SW480 (cell line): Measurements from ENCODE around the gene SYCP2L.

Experiments used
- DNase-seq: peaks from one replicate; pipeline ENCODE4 v3.0.0-alpha.2; 2016; ENCODE audit warnings: low spot score

SYCP2L gene

DNA sequence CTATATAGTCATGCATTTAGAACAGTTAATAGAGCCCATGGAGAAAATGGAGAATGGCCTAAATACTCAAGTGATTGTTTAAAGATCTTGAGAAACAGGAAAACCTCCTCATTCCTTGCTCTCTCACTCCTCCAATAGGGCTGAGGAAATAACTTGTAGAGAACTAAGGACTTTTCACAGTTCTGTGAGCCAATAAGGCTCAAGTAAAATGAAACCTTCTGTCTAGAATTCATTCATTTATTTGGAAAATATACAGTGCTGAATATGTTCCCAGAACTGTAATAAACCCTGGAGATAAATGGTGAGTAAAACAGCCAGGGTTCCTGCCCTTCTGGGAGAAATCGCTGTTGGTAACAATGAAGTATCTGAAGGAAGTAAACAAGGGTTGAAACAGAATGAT lies 122.0 kb downstream of the SYCP2L start:
- DNase-seq = no peak

DNA sequence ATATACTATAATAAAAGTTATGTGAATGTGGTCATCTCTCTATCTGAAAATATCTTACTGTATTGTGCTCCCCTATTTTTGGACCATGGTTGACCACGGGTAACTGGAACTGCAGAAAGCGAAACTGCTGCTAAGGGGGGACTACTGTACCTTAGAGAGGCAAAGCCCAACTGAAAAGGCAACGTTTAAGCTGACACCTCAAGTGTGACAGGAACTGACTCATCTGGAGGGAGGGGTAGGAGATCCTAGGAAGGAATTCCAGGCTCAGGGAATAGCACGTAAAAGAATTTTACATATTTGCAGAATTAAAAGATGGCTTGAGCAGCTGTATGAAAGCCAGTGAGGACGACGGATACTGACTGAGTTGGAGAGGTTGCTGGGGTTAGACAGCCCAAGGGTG lies 122.5 kb downstream of the SYCP2L start:
- peak; percentile 44 for DNase-seq

DNA sequence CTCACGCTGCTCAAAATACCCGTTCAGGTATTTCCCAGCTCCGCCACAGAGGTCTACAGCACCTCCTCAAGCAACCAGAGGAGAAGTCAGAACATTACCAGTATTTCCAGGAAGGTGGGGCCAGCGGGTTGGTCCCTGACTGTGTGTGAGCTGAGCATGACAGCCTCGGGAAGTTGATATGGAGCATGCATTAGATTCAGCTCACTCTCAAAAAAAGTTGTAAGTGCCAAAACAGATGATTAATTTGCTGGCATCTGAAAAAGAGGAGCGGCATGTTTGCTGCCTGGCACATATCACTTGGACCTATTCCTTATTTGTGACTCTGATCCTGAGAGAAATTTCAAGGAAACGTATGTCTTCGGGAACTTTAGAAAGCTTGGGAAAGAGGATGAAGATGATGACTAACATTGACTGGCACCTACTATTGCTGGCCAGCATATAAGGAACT lies 125.0 kb downstream of the SYCP2L start:
- DNase-seq = no peak

DNA sequence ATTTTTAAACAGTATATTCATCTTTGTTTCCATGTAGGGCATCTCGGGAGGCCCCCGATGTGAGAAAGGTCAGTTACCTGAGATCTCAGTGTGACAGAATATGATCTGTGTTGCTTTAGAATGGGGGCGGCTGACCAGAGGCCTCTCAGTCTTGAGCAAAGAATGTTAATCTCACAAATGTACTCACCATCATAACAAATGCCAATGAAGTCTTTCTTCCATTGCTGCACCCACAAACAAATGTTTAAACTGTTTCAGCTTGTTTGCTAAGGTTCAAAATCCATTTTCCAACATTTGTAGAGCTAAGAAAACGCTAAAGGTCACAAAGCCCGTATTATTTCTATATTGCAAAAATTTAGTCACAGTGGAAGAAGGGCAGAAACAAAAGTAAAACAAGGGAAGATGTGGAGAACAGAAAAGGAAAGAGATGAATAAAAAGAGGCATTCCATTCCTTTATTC lies 125.5 kb downstream of the SYCP2L start:
- DNase-seq = no peak

DNA sequence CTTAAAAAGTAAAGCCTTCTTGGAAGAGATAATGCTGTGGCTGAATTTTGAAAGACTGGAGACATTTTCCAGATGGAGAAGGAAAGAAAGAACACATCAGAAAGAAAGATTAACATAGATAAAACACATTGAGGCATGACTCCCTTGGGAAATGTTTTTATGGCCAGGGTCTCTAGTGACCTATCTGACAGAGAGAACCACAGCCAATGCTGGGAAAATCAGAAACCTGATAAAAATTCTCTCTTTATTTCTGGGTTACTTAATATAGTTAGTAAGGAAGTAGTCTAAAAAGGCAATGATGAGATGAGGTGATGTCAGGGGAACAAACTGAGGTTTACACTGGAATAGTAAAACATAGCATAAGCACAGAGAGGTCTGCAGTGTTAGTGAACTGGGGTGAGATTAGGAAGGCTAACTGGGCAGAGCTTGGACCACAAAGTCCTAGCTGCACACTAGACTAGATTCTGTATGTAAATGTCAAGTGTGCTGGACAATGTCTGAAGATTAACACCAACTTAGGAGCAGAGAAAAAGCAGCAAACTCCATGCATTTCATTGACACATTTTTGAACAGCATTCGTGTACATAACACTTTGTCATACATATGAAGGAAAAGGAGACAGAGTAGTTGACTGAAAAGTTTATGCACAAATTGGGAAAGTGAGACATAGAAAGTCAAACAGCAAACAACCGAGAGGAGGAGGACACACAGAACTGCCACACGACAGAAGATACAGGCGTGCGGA lies 126.3 kb downstream of the SYCP2L start:
- DNase-seq = no peak

DNA sequence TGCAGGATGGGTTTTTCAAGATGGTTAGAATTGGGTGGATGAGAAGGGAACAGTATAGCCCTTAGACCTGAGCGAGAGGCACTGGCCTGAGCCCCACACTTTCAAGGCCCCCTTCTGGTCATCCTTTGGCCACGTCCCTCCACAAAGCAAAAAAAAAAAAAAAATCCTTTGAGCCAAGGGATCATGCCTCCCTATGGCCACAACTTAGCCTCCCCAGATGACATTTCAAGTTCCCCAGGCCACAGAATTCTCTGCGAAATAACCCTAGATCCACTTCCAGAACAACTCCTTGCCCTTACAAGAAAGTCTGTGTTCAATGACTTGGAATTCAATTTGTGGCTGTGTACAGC lies 126.8 kb downstream of the SYCP2L start:
- no peak for DNase-seq

DNA sequence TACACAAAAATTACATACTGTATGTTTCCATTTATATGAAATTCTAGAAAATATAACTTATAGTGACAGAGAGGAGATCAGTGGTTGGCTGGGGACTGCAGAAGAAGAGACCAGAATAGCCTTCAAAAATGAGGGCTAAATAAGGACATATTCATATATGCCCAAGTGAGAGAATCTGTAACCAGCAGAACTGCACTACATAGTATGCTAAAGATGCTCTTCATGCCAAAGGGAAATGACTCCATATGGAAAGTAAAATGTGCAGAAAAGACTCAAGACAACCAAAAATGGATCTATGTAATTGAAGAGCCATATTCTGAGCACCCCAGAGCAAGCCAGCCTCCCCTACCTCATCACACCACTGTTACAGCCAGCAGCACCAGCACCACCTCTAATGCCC lies 128.2 kb downstream of the SYCP2L start:
- DNase-seq = no peak

DNA sequence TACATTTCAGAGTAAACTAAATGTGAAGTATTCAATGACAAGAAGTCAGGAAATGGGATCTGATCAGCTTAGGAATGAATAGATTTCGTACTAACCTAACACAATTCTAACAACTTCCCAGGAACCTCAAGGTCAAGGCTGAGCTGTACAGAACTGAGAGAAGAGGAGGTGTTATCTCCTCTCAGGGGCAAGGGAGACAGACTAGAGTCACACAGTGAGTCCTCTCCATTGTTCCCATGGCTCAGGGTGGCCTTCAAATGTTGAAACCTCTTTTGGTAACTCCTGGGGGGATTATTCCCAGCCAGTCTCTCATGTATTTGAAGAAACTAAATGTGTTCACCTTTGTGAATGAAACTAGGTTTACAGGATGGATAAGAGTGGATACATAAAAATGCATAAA lies 129.6 kb downstream of the SYCP2L start:
- DNase-seq = no peak

DNA sequence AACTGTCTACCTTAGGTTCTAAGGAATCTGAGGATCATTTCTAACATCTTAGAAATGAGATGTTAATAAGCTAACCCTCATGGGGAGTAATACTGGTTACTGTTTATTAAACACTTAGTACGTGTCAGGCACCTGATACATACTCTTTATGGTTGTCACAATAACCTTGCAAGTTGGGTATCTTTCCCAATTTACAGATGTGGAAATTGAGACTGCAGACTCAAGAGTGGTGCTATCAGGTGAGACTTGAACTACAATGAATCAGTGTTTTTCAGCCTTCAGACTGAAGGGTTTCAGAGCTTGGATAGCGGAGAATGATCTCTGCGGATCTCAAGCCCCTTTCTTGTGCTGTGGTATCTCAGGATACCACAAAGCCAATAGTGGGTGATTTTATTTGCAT lies 130.2 kb downstream of the SYCP2L start:
- no peak for DNase-seq

DNA sequence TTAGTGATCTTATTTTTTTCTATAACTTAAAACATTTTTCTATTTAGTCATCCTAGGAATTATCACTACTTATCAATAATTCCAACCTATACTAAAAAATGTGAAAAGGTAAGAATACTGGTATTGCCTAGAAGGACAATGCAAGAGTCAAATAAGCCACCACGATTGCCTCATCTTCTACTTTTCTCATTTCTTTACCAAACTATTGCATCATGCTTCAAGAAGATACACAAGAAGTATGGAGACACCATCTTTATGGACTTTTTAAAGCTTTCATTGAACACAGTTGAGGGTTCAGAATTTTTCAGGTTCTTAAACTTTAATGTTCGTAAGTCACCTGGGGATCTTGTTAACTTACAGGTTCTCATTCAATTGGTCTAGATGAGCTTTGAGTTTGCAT lies 131.4 kb downstream of the SYCP2L start:
- no peak for DNase-seq

DNA sequence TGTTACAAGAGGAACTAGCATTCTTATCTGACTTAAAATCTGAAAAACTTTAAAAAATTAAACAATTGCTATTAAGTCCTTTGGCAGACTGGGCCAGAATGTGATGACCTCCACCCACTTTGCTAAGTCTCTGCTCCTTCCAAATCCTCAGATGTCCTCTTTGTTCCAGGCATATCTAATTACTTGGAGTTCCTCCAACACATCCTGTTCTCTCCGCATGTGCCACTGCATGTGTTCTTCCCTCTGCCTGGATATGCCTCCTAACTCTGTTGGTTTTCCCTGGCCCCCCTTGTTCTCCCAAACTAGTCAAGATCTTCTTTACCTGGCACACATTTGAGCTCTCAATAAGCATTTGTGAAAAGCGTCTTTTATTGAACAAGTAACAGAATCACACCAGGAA lies 134.2 kb downstream of the SYCP2L start:
- no peak for DNase-seq

DNA sequence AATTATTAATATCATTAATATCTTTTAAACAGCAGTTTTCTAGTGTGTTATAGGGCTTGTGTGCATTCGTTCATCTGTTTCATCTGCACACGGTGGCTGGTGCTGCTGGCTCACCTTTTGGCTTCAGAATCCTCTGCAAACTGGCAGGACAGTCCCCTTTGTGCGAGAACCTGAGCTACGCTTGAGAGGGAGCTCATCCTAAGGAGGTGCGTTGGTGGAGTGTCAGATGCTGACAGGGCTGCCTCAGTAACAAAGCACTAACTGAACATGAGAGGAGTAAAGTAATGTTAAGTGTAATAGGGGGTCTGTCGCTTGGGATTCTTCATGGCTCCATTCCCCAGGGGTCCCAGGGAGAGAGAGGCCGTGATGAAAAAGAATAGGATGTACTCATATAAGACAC lies 134.9 kb downstream of the SYCP2L start:
- no peak for DNase-seq

DNA sequence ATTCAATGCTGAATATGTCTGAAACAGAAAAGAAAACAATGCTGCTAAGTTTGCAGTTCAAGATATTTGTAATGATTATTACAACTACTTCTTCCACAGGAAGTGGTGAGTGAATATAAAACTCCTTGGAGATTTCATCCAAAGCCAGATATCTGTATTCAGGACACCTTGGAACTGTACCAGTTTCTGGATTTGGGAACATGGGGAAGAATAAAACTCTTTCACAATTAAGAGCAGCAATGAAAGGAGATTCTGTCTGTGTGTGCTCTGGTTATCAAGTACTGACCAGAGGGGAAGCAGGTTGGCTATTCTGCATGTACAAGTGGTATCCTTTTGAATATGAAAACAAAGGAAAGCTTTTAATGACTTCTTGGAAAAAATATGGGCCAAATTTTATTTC lies 136.2 kb downstream of the SYCP2L start:
- no peak for DNase-seq
